Aorta (tissue), 5 donors: ENCODE measurements around the gene OCSTAMP. TPM values are rescaled to one million over a fixed set of nuclear protein-coding genes. Genes with fewer than 3 reads are reported as not detected.

Source experiments
- ATAC-seq: fragments of 200-7000 bp; cut with Tn5 transposase; one replicate; pipeline ENCODE4 v1.9.1; 2022; ENCODE audit warnings: moderate library complexity; ENCODE audit not compliant: low FRiP score
- DNase-seq, 2 donors: peaks; one replicate each; pipeline ENCODE4 v3.0.0-alpha.2; 2020
- H3K27ac ChIP-seq, 2 donors: one replicate each; pipeline ENCODE4 v1.5.1; 2013; ENCODE audit warnings: low read length in 2 of 2, mild to moderate bottlenecking in 2 of 2, moderate library complexity in 2 of 2, control low read depth in 1 of 2, inconsistent platforms in 1 of 2, low read depth in 1 of 2
- H3K27me3 ChIP-seq, 2 donors: one replicate each; pipeline ENCODE4 v1.6.1; 2013; ENCODE audit warnings: control low read depth in 1 of 2, low read length in 1 of 2, mild to moderate bottlenecking in 1 of 2, moderate library complexity in 1 of 2; ENCODE audit not compliant: insufficient read depth in 2 of 2, control insufficient read depth in 1 of 2
- H3K36me3 ChIP-seq, 2 donors: one replicate each; pipeline ENCODE4 v1.6.1; 2013; ENCODE audit warnings: control low read depth in 1 of 2, low read length in 1 of 2, mild to moderate bottlenecking in 1 of 2; ENCODE audit not compliant: insufficient read depth in 2 of 2, control insufficient read depth in 1 of 2
- H3K4me1 ChIP-seq, 2 donors: one replicate each; pipeline ENCODE4 v1.6.1; 2013; ENCODE audit warnings: low read length in 2 of 2, control low read depth in 1 of 2, mild to moderate bottlenecking in 1 of 2, moderate library complexity in 1 of 2; ENCODE audit not compliant: insufficient read depth in 2 of 2, control insufficient read depth in 1 of 2
- H3K4me3 ChIP-seq, 2 donors: one replicate each; pipeline ENCODE4 v1.5.1; 2013; ENCODE audit warnings: low read length in 2 of 2, control low read depth in 1 of 2, mild to moderate bottlenecking in 1 of 2
- H3K9me3 ChIP-seq: one replicate; pipeline ENCODE4 v1.6.1; 2013; ENCODE audit warnings: mild to moderate bottlenecking, low read length; ENCODE audit not compliant: control insufficient read depth
- WGBS, 2 donors: extraction: QIAGEN DNeasy Blood & Tissue Kit; methylation state at CpG; one replicate each; pipeline ENCODE4 v1.1.7; 2013; 5-methylcytosine and 5-hydroxymethylcytosine counted together
- intact Hi-C, 2 donors: fragments of 100-400 bp; cut with DNase I; formaldehyde crosslinking; loops; one replicate each; pipeline versions ENCODE4 v1.14.2 to v1.15.0; 2022
- long read RNA-seq, 2 donors: library from polyadenylated mRNA; unstranded; transcript quantifications; one replicate each; pipeline ENCODE4 v2.0.0, GENCODE V29; 2020 to 2021
- polyA plus RNA-seq, 2 donors: library from polyadenylated mRNA; stranded (reverse); fragments of 200-250 nt; gene quantifications; one replicate each; pipeline ENCODE4 v1.2.3, GENCODE V29; 2013
- total RNA-seq, 2 donors: library from RNA; stranded (reverse); fragmentation: NEBNext Ultra II Directional; extraction: Animal tissue kit (Norgen Biotek cat#: 25700); gene quantifications; one replicate each; pipeline ENCODE4 v1.2.1, GENCODE V29; 2021
- donor health status: healthy with polysubstance abuse.
- donor health status: Bipolar disorder and iron deficiency.
- donor health status: DM: no; HTN: no; CAD: no.
- donor health status: DM: no; HTN: no; CAD: no.
- donor health status: DM: yes; HTN: yes; CAD: no.

The OCSTAMP gene, protein sequence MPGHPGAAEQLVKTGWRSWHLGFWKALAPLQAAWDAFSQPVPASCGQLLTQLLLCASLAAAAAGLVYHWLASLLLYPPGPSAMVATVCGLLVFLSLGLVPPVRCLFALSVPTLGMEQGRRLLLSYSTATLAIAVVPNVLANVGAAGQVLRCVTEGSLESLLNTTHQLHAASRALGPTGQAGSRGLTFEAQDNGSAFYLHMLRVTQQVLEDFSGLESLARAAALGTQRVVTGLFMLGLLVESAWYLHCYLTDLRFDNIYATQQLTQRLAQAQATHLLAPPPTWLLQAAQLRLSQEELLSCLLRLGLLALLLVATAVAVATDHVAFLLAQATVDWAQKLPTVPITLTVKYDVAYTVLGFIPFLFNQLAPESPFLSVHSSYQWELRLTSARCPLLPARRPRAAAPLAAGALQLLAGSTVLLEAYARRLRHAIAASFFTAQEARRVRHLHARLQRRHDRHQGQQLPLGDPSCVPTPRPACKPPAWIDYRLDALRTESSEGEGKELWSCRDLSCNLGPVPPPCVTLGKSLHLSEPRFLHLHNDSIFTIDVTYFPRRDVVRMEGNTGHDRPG
- total RNA-seq (not detected), polyA plus RNA-seq (not detected)
- long read RNA-seq, donor 1, result 0 reads
- long read RNA-seq, donor 2, result 0 reads

DNA sequence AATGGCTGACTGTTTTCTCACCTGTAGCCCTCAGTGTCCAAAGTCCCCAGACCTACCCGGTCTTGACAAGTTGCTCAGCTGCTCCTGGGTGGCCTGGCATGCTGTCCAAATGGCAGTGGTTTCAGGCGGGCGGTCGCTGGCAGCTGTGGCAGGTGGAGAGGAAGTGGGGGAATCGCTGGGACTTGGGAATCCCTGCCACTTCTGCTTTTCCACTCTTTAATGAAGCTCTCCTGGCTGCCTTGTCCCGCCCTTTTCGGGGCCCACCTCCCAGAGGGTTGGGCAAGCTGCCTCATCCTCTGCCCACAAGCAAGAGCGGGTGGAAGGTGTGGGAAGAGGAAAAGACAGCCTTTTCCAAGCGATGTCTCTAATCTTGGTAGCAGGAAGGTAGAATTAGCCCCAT is at the start of gene OCSTAMP:
Gene OCSTAMP, minus strand, starts transcription at position 194 of the 400 bp plus-strand sequence. Its CDS starts 94 bp downstream, at position 100.
- intact Hi-C loops, result no loop called here
- H3K27ac ChIP-seq, result no peak within 1 kb of the TSS
- no peaks in the 10 kb centered on the region for H3K9me3 ChIP-seq
- WGBS, 2 donors, result 69 to 70% methylated on average over 9 of the region's 9 CpGs
- no peaks in the 10 kb centered on the region for H3K27me3 ChIP-seq
- no peaks in the 10 kb centered on the region for H3K4me1 ChIP-seq
- H3K4me3 ChIP-seq, result no peak within 1 kb of the TSS
- no peaks in the 10 kb centered on the region for H3K36me3 ChIP-seq
- ATAC-seq (no peak), DNase-seq (no peak)

DNA sequence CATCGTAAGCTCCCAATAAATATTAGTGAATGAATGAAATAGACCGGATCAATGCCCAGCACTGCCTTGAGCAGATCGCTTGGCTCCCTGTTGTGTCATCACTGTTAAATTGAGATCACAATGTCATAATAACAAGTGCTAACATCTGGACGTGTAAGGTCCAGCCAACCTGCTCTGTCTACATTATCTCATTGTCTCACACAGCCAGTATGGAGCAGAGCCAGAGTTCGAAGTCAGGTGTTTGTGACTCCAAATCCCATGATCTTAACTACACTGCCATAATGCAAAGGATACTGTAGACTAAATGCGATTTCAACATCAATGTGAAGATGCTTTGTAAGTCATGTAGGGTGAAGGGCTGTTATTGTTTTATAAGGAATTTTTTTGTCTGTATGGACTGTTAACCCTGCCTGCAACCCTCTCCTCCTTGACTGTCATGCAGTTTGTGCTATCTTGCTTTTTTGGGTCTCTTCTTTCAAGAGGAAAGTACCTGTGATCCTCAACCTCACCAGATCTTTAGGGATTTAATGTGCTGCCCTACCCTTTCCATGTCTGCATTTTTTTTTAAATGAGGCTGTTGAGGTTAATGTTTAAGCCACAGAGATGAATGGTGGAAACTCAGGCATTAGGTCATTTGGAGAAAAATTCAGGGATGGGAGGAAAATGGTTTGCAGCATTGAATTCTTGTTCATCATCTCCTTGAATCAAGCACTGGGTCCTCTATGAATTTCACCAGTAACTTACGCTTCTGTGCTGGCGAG is 49.0 kb upstream of the OCSTAMP start:
- no peak for DNase-seq
- 90 to 91% methylated on average over 8 of the region's 8 CpGs for WGBS, 2 donors
- H3K9me3 ChIP-seq, result no peaks in the 10 kb centered on the region
- H3K4me1 ChIP-seq, result no peaks in the 10 kb centered on the region
- no peak for ATAC-seq
- H3K27ac ChIP-seq, result no peak overlapping the region
- no peaks in the 10 kb centered on the region for H3K36me3 ChIP-seq
- H3K27me3 ChIP-seq, result no peaks in the 10 kb centered on the region
- H3K4me3 ChIP-seq, result no peak overlapping the region
- intact Hi-C loops, result no loop called here

DNA sequence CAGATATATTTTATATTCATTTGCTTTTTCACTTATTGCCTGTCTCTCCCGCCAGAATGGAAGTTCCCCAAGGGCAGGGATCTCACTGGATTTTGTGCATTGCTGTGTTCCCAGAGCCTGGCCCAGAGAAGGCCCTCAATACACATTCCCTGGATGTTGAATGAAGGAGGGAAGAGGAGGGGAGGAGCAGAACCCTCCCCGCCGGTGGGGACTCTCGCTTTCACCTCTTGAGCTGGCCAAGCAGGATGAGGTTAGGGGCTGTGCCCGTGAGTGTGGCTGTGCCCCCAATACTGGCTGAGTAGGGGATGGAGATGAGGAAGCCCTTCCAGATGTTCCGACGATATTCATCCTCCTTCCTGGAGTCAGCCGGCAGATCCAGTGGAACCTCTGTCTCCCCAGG is 45.5 kb upstream of the OCSTAMP start:
- ATAC-seq (no peak), DNase-seq (no peak)
- intact Hi-C loops, result no loop called here
- Histone ChIP-seq H3K36me3 (no peaks in the 10 kb centered on the region), H3K4me3 (no peak overlapping the region), H3K27me3 (no peaks in the 10 kb centered on the region), H3K27ac (no peak overlapping the region), H3K9me3 (no peaks in the 10 kb centered on the region), H3K4me1 (no peaks in the 10 kb centered on the region)
- WGBS, 2 donors, result 89 to 90% methylated on average over 8 of the region's 8 CpGs

DNA sequence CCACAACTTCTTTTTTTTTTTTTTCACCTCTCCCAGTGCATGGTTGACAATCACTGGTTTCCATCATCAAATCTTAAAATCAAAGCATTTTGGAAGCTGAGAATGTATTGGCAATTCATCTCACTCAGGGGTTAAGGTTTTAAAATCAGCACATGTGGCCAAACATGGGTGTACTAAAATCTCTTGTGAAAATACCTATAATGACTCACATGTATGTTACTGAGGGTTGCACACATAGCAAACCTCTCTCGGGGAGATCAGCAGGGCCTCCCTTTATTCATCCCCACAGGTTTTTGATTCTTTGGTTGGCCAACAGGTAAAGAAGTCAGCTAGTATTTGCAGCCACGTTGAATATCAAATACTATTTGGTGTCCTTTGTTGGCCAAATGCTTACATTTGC is 44.3 kb upstream of the OCSTAMP start:
- DNase-seq (no peak), ATAC-seq (no peak)
- Histone ChIP-seq H3K27me3 (no peaks in the 10 kb centered on the region), H3K36me3 (no peaks in the 10 kb centered on the region), H3K4me1 (no peaks in the 10 kb centered on the region), H3K9me3 (no peaks in the 10 kb centered on the region), H3K27ac (no peak overlapping the region), H3K4me3 (no peak overlapping the region)
- 42 to 48% methylated on average over 2 of the region's 2 CpGs for WGBS, 2 donors
- intact Hi-C loops, result no loop called here

DNA sequence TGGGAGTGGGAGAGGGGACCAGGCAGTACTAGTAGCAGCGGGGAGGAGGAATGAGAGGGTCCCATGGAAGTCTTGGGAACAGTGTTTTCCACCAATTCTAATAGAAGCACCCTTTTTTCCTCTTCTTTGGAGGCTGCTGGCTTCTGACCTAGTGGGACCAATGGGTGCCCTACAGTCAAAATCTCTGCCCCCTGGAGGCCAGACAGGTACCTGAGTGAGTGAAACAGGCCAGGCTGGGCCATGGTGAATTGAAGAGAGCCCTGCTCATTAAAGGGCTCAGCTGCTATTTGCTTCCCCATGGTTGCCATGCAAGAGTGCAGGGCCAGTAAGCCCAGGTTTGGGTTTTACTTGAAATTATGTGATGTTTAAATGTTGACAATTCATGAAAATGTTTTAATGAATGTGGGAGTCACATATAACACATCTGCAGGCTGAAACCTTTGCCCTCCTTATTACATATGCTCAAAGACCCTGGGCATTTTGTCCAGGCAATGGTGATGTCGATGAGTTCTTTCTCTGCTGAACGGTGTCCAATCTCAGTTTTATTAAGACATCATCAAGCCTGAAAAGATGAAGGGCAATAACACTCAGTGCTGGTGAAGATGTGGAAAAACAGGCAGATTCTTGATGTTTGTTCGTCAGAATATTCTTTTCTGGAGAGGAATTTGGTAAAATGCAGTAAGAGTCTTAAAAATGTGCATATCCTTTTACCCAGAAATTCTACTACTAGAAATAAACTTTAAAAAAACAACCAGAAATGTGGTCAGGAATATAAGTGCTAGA is 42.3 kb upstream of the OCSTAMP start:
- no peak for ATAC-seq
- Histone ChIP-seq H3K36me3 (no peaks in the 10 kb centered on the region), H3K4me3 (no peak overlapping the region), H3K4me1 (no peaks in the 10 kb centered on the region), H3K9me3 (no peaks in the 10 kb centered on the region), H3K27ac (no peak overlapping the region), H3K27me3 (no peaks in the 10 kb centered on the region)
- no peak for DNase-seq
- 95% methylated on average over 4 of the region's 4 CpGs for WGBS, 2 donors
- intact Hi-C loops, result no loop called here

DNA sequence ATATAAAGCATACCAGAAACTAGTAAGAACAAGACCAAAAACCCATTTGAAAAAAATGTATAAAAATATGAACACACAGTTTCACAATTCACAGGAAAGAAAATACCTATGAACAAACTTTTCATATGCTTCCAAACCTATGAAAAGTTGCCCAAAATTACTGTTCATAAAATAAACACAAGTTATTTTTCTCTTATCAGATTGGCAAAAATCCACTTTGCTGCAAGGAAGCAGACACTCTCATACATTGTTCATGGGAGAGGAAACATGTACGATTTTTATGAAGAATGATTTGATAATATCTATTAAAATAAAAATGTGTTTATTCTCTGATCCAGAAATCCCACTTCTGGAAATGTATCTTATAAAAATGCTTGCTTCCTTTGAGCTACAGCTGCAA is 40.0 kb upstream of the OCSTAMP start:
- Histone ChIP-seq H3K27ac (no peak overlapping the region), H3K4me1 (no peaks in the 10 kb centered on the region), H3K9me3 (no peaks in the 10 kb centered on the region), H3K27me3 (no peaks in the 10 kb centered on the region), H3K36me3 (no peaks in the 10 kb centered on the region), H3K4me3 (no peak overlapping the region)
- no peak for ATAC-seq
- intact Hi-C loops, result no loop called here
- WGBS, 2 donors, result 8 to 15% methylated on average over 1 of the region's 1 CpG
- no peak for DNase-seq

DNA sequence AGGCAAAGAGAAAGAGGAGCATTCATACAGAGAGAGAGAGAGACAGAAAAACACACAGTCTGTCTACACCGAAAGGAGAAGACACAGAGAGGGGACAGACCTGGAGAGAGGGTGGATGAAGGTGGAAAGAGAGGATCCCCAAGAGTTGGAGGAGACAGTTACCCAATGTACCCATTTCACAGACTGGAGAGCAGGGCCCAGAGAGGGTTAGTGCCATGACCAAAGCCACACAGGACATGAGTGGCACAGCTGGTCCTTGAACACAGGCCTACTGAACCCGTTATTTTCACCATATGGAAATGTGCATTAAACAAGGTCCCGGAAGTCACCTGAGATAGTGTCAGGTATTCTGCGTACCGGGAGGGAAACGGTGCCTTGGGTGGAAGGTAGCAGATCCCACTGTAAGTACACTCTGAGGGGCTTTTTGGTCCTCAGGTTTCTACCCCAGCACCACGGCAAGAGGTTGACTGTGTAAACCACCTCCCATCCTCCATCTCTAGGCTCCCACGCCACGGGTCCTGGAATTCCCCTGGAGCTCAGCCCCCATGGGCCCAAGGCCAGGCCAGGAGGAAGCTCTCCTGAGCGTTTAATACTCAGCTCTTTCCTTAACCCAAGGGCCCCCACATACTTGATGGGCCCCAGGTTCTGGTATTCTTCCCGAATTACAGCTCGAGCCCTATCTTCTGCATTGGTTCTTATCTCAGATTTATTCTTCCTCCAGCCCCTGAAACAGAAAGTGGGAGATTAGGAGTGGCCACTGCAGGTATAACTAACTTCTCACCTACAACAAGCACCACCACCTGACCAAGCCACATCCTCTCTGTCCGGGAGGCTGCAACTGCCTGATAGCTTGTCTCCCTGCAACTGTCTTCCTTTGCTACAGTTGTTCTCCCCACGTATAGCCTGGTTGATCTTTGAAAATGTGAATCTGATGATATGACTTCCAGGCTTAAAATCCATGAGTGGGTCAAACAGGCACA is 38.4 kb upstream of the OCSTAMP start:
- intact Hi-C loops, result no loop called here
- H3K4me1 ChIP-seq, result no peaks in the 10 kb centered on the region
- no peak overlapping the region for H3K27ac ChIP-seq
- no peaks in the 10 kb centered on the region for H3K36me3 ChIP-seq
- 86 to 87% methylated on average over 14 of the region's 14 CpGs for WGBS, 2 donors
- H3K27me3 ChIP-seq, result no peaks in the 10 kb centered on the region
- DNase-seq (no peak), ATAC-seq (no peak)
- H3K9me3 ChIP-seq, result no peaks in the 10 kb centered on the region
- no peak overlapping the region for H3K4me3 ChIP-seq
